Naive B cell (primary cell): Measurements from ENCODE around the gene NTSR1. TPM values are rescaled to one million over a fixed set of nuclear protein-coding genes. Genes with fewer than 3 reads are reported as not detected.

Source experiments
- ATAC-seq, 2 donors: fragments of 150-1000 bp; cut with Tn5 transposase; 2 replicates each; pipeline ENCODE4 v1.10.0; 2021; ENCODE audit warnings: low read depth in 2 of 2, mild to moderate bottlenecking in 2 of 2, moderate library complexity in 2 of 2
- DNase-seq: peaks from one replicate; pipeline ENCODE4 v3.0.0; 2022
- H3K27ac Mint-ChIP-seq, 6 donors: one replicate each; pipeline ENCODE4 v1.8.0; 2020 to 2022; ENCODE audit warnings: mild to moderate bottlenecking in 6 of 6, mixed read lengths in 6 of 6, moderate library complexity in 5 of 6, inconsistent platforms in 2 of 6
- H3K27me3 Mint-ChIP-seq, 3 donors: one replicate each; pipeline ENCODE4 v1.8.0; 2021 to 2022; ENCODE audit warnings: mixed read lengths in 3 of 3, mild to moderate bottlenecking in 1 of 3
- H3K36me3 Mint-ChIP-seq, 2 donors: one replicate each; pipeline ENCODE4 v1.8.0; 2020 to 2022; ENCODE audit warnings: mixed read lengths in 2 of 2, inconsistent platforms in 1 of 2, mild to moderate bottlenecking in 1 of 2
- H3K4me1 Mint-ChIP-seq, 3 donors: one replicate each; pipeline ENCODE4 v1.8.0; 2020 to 2022; ENCODE audit warnings: mixed read lengths in 3 of 3, inconsistent platforms in 1 of 3, mild to moderate bottlenecking in 1 of 3, moderate library complexity in 1 of 3
- H3K4me3 Mint-ChIP-seq, 8 donors: one replicate each; pipeline ENCODE4 v1.8.0; 2020 to 2022; ENCODE audit warnings: mild to moderate bottlenecking in 8 of 8, mixed read lengths in 8 of 8, moderate library complexity in 8 of 8, inconsistent platforms in 2 of 8
- H3K9me3 Mint-ChIP-seq, 7 donors: one replicate each; pipeline ENCODE4 v1.8.0; 2020 to 2022; ENCODE audit warnings: mixed read lengths in 7 of 7, mild to moderate bottlenecking in 5 of 7, inconsistent platforms in 2 of 7, moderate library complexity in 1 of 7
- polyA plus RNA-seq, 6 donors: library from polyadenylated mRNA; unstranded; fragments of 300-500 nt; fragmentation: Illumina TruSeq; gene quantifications; one replicate each; pipeline ENCODE4 v1.2.3, GENCODE V29; 2021; ENCODE audit warnings: low read depth in 6 of 6

NTSR1 gene
- polyA plus RNA-seq, 6 donors from 2014 or later, result not detected

- Mint-ChIP-seq H3K4me3 (no peak overlapping the region), H3K36me3 (peaks cover 0 to 5% of the 10 kb centered on the region in 2 donors), H3K27me3 (peaks cover 11 to 40% (median 13%) of the 10 kb centered on the region in 3 donors), H3K4me1 (peaks cover 0 to 4% (median 0%) of the 10 kb centered on the region in 3 donors), H3K9me3 (peaks cover 4 to 9% (median 6%) of the 10 kb centered on the region in 7 donors), H3K27ac (no peak overlapping the region)
- DNase-seq, result no peak
- ATAC-seq, result no peak
Observed at GRCh38 chr20:62748311-62748710, 39.7 kb downstream of the NTSR1 start.

- Mint-ChIP-seq H3K9me3 (peaks cover 4 to 9% (median 6%) of the 10 kb centered on the region in 7 donors), H3K4me1 (peaks cover 0 to 4% (median 0%) of the 10 kb centered on the region in 3 donors), H3K36me3 (peaks cover 0 to 5% of the 10 kb centered on the region in 2 donors), H3K27me3 (peaks cover 8 to 40% (median 13%) of the 10 kb centered on the region in 3 donors), H3K27ac (no peak overlapping the region), H3K4me3 (no peak overlapping the region)
- DNase-seq, result no peak
- no peak for ATAC-seq
Observed at GRCh38 chr20:62749851-62750445, 41.3 kb downstream of the NTSR1 start.

- H3K4me3 Mint-ChIP-seq, result peak overlapping the region in 1 of 8 donors; percentile 42
- H3K27me3 Mint-ChIP-seq, result peaks cover 10 to 43% (median 10%) of the 10 kb centered on the region in 3 donors
- peaks cover 0 to 7% (median 4%) of the 10 kb centered on the region in 3 donors for H3K4me1 Mint-ChIP-seq
- H3K27ac Mint-ChIP-seq, result no peak overlapping the region
- peaks cover 0 to 5% of the 10 kb centered on the region in 2 donors for H3K36me3 Mint-ChIP-seq
- ATAC-seq, result no peak
- DNase-seq, result no peak
- peaks cover 4 to 9% (median 6%) of the 10 kb centered on the region in 7 donors for H3K9me3 Mint-ChIP-seq
Observed at GRCh38 chr20:62751551-62752150, 43.0 kb downstream of the NTSR1 start.

DNA sequence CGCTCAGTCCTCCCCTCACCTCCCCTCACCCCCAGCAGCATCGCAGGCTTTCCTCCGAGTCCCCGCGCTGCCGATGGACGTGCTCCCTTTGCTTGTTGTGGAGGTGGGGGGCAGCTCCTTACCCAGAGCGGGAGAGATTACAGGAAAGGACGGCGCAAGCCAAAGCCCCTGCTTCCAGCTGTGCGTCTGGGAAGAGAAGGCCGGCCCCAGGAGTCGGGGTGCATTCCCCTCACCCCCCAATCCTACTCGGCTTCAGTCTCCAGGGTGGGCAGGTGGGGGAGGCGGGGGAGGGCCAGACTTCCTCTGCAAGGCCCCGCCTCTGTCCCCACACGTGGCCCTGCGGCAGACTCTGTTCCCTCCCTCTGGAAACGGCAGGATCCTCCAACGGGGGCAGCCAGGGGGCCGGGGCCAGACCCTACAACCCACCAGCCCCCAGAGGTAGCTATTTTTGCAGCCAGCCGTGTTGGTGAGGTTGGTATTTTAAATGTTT is 43.6 kb downstream of the NTSR1 start:
- H3K4me1 Mint-ChIP-seq, result peaks cover 0 to 7% (median 4%) of the 10 kb centered on the region in 3 donors
- peaks cover 0 to 5% of the 10 kb centered on the region in 2 donors for H3K36me3 Mint-ChIP-seq
- no peak overlapping the region for H3K4me3 Mint-ChIP-seq
- peaks cover 4 to 9% (median 6%) of the 10 kb centered on the region in 7 donors for H3K9me3 Mint-ChIP-seq
- DNase-seq, result no peak
- H3K27me3 Mint-ChIP-seq, result peaks cover 14 to 49% (median 16%) of the 10 kb centered on the region in 3 donors
- no peak overlapping the region for H3K27ac Mint-ChIP-seq
- ATAC-seq, result no peak

DNA sequence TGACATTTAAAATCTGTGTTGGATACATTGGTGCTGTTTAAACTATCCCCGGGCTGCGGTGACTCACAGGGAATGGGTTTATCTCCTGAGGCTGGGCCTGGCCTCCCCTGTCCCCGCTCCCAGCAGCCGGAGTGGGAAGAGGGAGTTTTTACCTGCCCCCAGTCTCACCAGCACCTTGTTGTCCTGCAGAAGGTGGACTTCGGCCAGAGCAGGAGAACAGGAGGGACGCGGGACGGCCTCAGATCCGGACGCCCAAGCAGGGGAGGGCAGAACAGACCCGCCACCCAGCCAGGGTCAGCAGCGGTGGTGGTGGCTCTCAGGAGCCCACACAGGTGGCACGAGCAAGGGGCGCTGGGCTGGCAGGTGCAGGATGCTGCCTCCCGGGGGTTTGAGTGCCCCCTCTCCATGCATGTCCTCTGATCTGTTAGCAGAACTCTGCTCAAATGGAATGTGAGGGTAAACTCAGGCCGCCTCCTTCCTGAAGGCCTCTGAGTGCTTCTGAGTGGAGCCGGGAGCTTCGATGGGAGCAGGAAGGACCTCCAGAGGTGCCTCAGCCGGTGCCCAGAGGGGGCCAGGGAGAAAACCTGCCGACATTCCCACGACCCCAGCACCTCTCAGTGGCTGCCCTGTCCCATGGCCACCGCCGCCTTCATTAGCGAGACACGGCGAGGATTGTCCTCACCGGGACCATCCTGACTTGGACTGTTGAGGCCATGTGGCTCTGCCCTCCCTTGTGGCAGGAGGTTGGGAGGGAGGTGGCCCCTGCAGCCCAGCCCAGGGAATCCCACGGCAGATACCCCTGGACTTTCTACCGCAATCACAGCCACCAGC is 44.2 kb downstream of the NTSR1 start:
- Mint-ChIP-seq H3K27ac (peak overlapping the region in 1 of 6 donors; percentile 79), H3K9me3 (peaks cover 4 to 9% (median 7%) of the 10 kb centered on the region in 7 donors), H3K36me3 (peaks cover 0 to 5% of the 10 kb centered on the region in 2 donors), H3K27me3 (peaks cover 20 to 55% (median 21%) of the 10 kb centered on the region in 3 donors), H3K4me1 (peaks cover 0 to 7% (median 4%) of the 10 kb centered on the region in 3 donors), H3K4me3 (no peak overlapping the region)
- DNase-seq (no peak), ATAC-seq (no peak)

DNA sequence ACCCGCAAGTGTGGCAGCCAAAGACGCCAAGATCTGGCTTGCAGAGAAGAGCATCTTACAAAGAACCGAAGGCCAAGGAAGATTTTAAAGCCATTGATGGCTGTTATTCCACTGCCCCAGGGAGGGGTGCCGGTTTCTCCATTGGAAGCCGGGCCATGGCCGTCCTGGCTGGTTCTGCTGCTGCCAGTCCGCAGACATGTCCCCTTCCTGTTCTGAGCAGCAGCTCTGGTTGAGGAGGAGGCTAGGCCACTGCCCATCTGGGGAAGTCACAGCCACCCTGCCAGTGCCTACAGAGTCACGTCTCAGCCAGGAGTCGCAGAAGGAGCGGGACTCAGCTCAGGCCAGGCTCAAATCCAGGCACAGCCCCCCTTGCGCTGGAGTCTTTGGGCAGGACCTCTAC is 45.0 kb downstream of the NTSR1 start:
- peak overlapping the region in 2 of 6 donors; percentile 59 to 79 for H3K27ac Mint-ChIP-seq
- H3K27me3 Mint-ChIP-seq, result peaks cover 16 to 57% (median 28%) of the 10 kb centered on the region in 3 donors
- peaks cover 0 to 7% (median 4%) of the 10 kb centered on the region in 3 donors for H3K4me1 Mint-ChIP-seq
- H3K36me3 Mint-ChIP-seq, result peaks cover 0 to under 1% of the 10 kb centered on the region in 2 donors
- peaks cover under 1 to 3% (median 1%) of the 10 kb centered on the region in 7 donors for H3K9me3 Mint-ChIP-seq
- DNase-seq (no peak), ATAC-seq (no peak)
- no peak overlapping the region for H3K4me3 Mint-ChIP-seq

- H3K4me1 Mint-ChIP-seq, result peaks cover 0 to 7% (median 4%) of the 10 kb centered on the region in 3 donors
- peaks cover 0 to 2% (median 0%) of the 10 kb centered on the region in 7 donors for H3K9me3 Mint-ChIP-seq
- DNase-seq (no peak), ATAC-seq (no peak)
- H3K4me3 Mint-ChIP-seq, result no peak overlapping the region
- H3K27me3 Mint-ChIP-seq, result peaks cover 16 to 61% (median 33%) of the 10 kb centered on the region in 3 donors
- H3K27ac Mint-ChIP-seq, result no peak overlapping the region
- H3K36me3 Mint-ChIP-seq, result no peaks in the 10 kb centered on the region
Observed at GRCh38 chr20:62754122-62754990, 45.7 kb downstream of the NTSR1 start.

DNA sequence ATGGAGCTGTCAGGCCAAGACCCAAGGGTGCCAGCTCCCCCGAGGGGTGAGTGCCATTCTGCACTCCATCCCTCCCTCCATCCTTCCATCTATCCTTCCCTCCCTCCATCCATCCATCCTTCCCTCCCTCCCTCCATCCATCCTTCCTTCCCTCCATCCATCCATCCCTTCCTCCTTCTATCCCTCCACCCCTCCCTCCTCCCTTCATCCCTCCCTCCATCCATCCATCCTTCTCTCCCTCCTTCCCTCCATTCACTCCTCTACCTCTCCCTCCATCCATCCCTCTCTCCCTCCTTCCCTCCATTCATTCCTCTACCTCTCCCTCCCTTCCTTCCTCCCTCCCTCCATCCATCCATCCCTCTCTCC is 46.3 kb downstream of the NTSR1 start:
- H3K4me1 Mint-ChIP-seq, result peaks cover 0 to 7% (median 4%) of the 10 kb centered on the region in 3 donors
- H3K36me3 Mint-ChIP-seq, result no peaks in the 10 kb centered on the region
- no peak for DNase-seq
- H3K27me3 Mint-ChIP-seq, result peaks cover 16 to 55% (median 33%) of the 10 kb centered on the region in 3 donors
- H3K4me3 Mint-ChIP-seq, result no peak overlapping the region
- no peak for ATAC-seq
- H3K9me3 Mint-ChIP-seq, result peaks cover 0 to 2% (median 0%) of the 10 kb centered on the region in 7 donors
- no peak overlapping the region for H3K27ac Mint-ChIP-seq

DNA sequence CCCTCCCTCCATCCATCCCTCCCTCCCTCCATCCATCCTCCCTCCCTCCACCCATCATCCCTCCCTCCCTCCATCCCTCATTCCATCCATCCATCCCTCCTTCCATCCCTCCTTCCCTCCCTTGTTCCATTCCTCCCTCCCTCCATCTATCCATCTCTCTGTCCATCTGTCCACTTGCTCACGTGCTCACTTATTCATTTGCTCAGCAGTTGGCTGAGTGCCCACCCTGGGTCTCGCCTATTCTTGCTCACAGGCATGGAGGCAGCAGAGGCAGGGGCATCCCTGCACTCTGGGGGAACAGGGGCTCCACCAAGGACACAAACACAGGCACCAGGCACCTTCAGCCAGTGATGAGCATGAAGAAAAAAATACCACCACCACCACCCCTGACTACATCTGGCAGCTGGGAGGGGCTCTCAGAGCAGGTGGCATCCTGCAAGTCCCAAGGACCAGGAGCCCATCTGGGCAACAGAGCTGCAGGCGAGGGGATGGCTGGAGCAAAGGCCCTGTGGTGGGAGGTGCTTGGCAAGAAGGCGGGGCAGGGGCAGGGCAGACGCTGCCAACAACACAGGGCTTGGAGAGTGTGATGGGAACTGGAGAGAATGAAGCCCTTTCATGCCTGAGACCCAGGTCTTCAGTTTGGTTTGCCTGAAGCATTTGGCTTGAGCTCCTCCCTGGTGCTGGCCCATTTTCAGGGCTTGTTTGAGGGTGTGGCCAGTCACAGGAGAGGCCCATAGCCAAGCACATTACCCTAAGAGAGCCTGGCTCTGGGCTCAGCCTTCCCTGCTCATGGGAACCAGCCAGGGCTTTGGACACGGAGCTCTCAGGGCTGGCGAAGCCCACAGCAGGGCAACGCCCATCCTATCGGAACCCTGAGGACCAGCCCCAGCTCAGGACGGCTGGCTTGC is 47.4 kb downstream of the NTSR1 start:
- no peak for DNase-seq
- H3K27me3 Mint-ChIP-seq, result peaks cover 16 to 51% (median 33%) of the 10 kb centered on the region in 3 donors
- H3K9me3 Mint-ChIP-seq, result peaks cover 0 to 2% (median 0%) of the 10 kb centered on the region in 7 donors
- H3K27ac Mint-ChIP-seq, result peak overlapping the region in 2 of 6 donors; percentile 34 to 36
- no peak overlapping the region for H3K4me3 Mint-ChIP-seq
- H3K36me3 Mint-ChIP-seq, result no peaks in the 10 kb centered on the region
- ATAC-seq, result no peak
- H3K4me1 Mint-ChIP-seq, result peaks cover 0 to 7% (median 4%) of the 10 kb centered on the region in 3 donors

DNA sequence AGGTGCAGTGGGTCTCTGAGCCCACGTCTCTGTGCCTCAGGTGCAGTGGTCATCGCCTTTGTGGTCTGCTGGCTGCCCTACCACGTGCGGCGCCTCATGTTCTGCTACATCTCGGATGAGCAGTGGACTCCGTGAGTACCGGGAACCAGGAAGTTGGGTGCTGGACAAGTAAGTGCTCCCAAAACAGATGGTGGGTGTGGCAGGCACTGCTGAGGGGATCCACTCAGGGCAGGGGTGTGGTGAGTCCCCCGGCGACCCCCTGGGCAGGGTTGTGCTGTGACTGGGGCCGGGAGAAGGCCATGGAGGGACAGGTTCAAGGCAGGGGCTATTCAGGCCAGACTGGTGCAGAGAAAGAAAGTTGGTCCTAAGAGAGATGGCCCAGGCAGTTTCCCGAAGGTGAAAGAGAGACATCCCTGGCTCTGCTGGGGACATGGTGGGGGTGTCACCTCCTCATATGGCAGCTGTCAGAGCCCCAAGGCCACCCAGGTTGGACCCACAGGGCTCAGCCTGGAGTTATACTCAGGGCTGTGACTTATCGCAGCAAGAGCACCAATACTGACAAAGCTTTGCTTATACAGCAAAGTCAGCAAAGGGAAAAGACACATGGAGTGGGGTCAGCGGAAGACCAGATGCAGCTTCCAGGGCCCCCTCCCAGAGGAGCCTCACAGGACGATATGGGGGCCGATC is 49.7 kb downstream of the NTSR1 start:
- H3K27ac Mint-ChIP-seq, result peak overlapping the region in 1 of 6 donors; percentile 44
- peaks cover 0 to 7% (median 4%) of the 10 kb centered on the region in 3 donors for H3K4me1 Mint-ChIP-seq
- H3K27me3 Mint-ChIP-seq, result peaks cover 13 to 44% (median 33%) of the 10 kb centered on the region in 3 donors

DNA sequence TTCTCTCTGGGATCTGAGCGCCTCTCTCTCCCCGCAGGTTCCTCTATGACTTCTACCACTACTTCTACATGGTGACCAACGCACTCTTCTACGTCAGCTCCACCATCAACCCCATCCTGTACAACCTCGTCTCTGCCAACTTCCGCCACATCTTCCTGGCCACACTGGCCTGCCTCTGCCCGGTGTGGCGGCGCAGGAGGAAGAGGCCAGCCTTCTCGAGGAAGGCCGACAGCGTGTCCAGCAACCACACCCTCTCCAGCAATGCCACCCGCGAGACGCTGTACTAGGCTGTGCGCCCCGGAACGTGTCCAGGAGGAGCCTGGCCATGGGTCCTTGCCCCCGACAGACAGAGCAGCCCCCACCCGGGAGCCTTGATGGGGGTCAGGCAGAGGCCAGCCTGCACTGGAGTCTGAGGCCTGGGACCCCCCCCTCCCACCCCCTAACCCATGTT is 51.4 kb downstream of the NTSR1 start:
- ATAC-seq, result no peak
- H3K4me1 Mint-ChIP-seq, result peaks cover 0 to 7% (median 4%) of the 10 kb centered on the region in 3 donors
- H3K27ac Mint-ChIP-seq, result no peak overlapping the region
- no peaks in the 10 kb centered on the region for H3K36me3 Mint-ChIP-seq
- no peak for DNase-seq
- H3K4me3 Mint-ChIP-seq, result no peak overlapping the region
- peaks cover 13 to 45% (median 36%) of the 10 kb centered on the region in 3 donors for H3K27me3 Mint-ChIP-seq
- H3K9me3 Mint-ChIP-seq, result peaks cover 0 to 2% (median 0%) of the 10 kb centered on the region in 7 donors

More for the DNA sequence above, 49.7 kb downstream of the NTSR1 start:
- ATAC-seq (no peak), DNase-seq (no peak)
- peaks cover 0 to 2% (median 0%) of the 10 kb centered on the region in 7 donors for H3K9me3 Mint-ChIP-seq
- H3K4me3 Mint-ChIP-seq, result no peak overlapping the region
- no peaks in the 10 kb centered on the region for H3K36me3 Mint-ChIP-seq
